HEK293T (cell line): Measurements from ENCODE around the gene EFNA5.

Source experiments
- ARNT ChIP-seq: fragments of 450-650 bp; IDR thresholded peaks from 2 replicates; pipeline ENCODE4 v1.6.1; 2017; ENCODE audit warnings: mild to moderate bottlenecking
- BHLHE40 ChIP-seq: fragments of 450-650 bp; IDR thresholded peaks from 2 replicates; pipeline ENCODE4 v1.6.1; 2016; ENCODE audit warnings: mild to moderate bottlenecking, moderate library complexity, borderline replicate concordance
- ELF4 ChIP-seq: fragments of 450-650 bp; IDR thresholded peaks from 2 replicates; pipeline ENCODE4 v1.6.1; 2017; ENCODE audit warnings: antibody characterized with exemption
- FOXA1 ChIP-seq: fragments of 450-650 bp; IDR thresholded peaks from 2 replicates; pipeline ENCODE4 v1.6.1; 2016; ENCODE audit warnings: mild to moderate bottlenecking
- FOXK2 ChIP-seq: fragments of 450-650 bp; IDR thresholded peaks from 2 replicates; pipeline ENCODE4 v1.6.1; 2016; ENCODE audit warnings: mild to moderate bottlenecking
- FOXM1 ChIP-seq: fragments of 450-650 bp; IDR thresholded peaks from 2 replicates; pipeline ENCODE4 v1.6.1; 2017; ENCODE audit warnings: mild to moderate bottlenecking, borderline replicate concordance
- HDGF ChIP-seq: fragments of 450-650 bp; IDR thresholded peaks from 2 replicates; pipeline ENCODE4 v1.6.1; 2017; ENCODE audit warnings: antibody characterized with exemption, borderline replicate concordance
- L3MBTL2 ChIP-seq: fragments of 450-650 bp; conservative IDR thresholded peaks from 2 replicates; pipeline ENCODE4 v1.6.1; 2016; ENCODE audit warnings: mild to moderate bottlenecking
- LEF1 ChIP-seq: fragments of 450-650 bp; IDR thresholded peaks from 2 replicates; pipeline ENCODE4 v1.6.1; 2017; ENCODE audit warnings: mild to moderate bottlenecking, borderline replicate concordance
- NFRKB ChIP-seq: fragments of 450-650 bp; IDR thresholded peaks from 2 replicates; pipeline ENCODE4 v1.6.1; 2016; ENCODE audit warnings: mild to moderate bottlenecking, moderate library complexity
- SP1 ChIP-seq: fragments of 450-650 bp; IDR thresholded peaks from 2 replicates; pipeline ENCODE4 v1.6.1; 2017
- TARDBP ChIP-seq: fragments of 450-650 bp; IDR thresholded peaks from 2 replicates; pipeline ENCODE4 v1.6.1; 2016
- ZNF384 ChIP-seq: fragments of 450-650 bp; IDR thresholded peaks from 2 replicates; pipeline ENCODE4 v1.6.1; 2016

GRCh38 chr5:107602896-107603295, 67.8 kb downstream of the EFNA5 start:
- TF ChIP-seq L3MBTL2 (no peak), HDGF (no peak), SP1 (no peak), ELF4 (no peak), BHLHE40 (no peak), FOXK2 (no peak), ZNF384 (no peak), LEF1 (no peak), ARNT (no peak), TARDBP (no peak), FOXM1 (no peak), FOXA1 (no peak), NFRKB (no peak)
